MM.1S (cell line): ENCODE measurements around the gene CTAGE1.

Source experiments
- EZH2 ChIP-seq: fragments of 300-600 bp; sonication (generic); optimal IDR thresholded peaks from 2 replicates; pipeline ENCODE3; 2017; ENCODE audit warnings: low read depth, mild to moderate bottlenecking, antibody characterized with exemption, low read length, mixed read lengths
- TF ChIP-seq, protein P1 (sequence below): fragments of 300-600 bp; sonication (generic); IDR thresholded peaks from 2 replicates; pipeline ENCODE4 v1.5.1; 2016; ENCODE audit warnings: antibody characterized with exemption, low read length, mixed read lengths

DNA sequence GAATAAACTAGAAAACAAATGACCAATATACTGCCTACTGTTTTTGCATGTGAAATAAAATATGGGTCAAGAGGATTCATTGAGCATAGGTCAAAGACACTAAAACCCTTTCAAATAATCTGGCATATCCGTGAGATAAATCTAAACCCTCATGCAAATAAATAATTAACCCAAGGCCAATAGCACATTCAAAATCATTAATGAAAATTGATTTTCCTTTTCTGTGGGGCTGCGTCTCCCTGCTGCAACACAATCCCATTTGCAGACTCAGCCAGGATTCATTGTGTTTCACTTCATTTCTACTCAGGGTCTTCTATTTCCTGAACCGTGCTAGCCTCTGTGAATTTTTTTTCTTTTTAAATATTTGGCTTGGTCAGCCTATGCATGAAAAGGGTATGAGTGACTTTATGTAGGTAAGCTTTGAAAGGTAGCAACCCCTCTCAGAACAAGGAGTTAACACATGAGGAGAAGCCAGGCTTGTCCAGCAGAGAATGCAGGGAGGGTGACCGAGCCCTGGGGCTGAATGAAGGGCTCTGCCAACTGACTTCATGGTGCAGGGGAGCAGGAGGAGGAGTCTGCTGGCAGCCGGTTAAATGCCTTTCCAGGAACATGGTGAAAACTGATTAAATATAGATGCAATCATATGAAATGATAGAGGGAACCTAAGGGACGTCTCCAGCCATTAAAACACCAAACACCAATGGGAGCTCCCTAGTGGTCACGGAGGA, 10.3 kb upstream of the CTAGE1 start:
- TF ChIP-seq, protein P1, sequence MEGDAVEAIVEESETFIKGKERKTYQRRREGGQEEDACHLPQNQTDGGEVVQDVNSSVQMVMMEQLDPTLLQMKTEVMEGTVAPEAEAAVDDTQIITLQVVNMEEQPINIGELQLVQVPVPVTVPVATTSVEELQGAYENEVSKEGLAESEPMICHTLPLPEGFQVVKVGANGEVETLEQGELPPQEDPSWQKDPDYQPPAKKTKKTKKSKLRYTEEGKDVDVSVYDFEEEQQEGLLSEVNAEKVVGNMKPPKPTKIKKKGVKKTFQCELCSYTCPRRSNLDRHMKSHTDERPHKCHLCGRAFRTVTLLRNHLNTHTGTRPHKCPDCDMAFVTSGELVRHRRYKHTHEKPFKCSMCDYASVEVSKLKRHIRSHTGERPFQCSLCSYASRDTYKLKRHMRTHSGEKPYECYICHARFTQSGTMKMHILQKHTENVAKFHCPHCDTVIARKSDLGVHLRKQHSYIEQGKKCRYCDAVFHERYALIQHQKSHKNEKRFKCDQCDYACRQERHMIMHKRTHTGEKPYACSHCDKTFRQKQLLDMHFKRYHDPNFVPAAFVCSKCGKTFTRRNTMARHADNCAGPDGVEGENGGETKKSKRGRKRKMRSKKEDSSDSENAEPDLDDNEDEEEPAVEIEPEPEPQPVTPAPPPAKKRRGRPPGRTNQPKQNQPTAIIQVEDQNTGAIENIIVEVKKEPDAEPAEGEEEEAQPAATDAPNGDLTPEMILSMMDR, result no peak
- no peak for TF ChIP-seq EZH2
